Activated T-helper 1 cell treated with anti-CD3 and anti-CD28 coated beads, Interleukin-12 subunit alpha, Interleukin-12 subunit beta, Interleukin-2, Interleukin-4 antibody, amounts not matched to agents 30 ng/mL and 10 ng/mL and 1 ng/mL, durations not matched to agents 14 hours and 24 hours and 36 hours (primary cell): ENCODE data around the gene GBF1. TPM values are rescaled to one million over a fixed set of nuclear protein-coding genes. Genes with fewer than 3 reads are reported as not detected.

Source experiments
- DNase-seq: peaks from one replicate; pipeline ENCODE4 v3.0.0; 2021; ENCODE audit warnings: low spot score
- H3K27ac Mint-ChIP-seq: one replicate; pipeline ENCODE4 v1.8.0; 2021; ENCODE audit warnings: mild to moderate bottlenecking, mixed read lengths
- H3K27me3 Mint-ChIP-seq: one replicate; pipeline ENCODE4 v1.8.0; 2022; ENCODE audit warnings: mild to moderate bottlenecking, moderate library complexity, mixed read lengths; ENCODE audit not compliant: insufficient read depth
- H3K36me3 Mint-ChIP-seq: one replicate; pipeline ENCODE4 v1.8.0; 2021; ENCODE audit warnings: low read depth, mixed read lengths
- H3K4me1 Mint-ChIP-seq: one replicate; pipeline ENCODE4 v1.8.0; 2021; ENCODE audit warnings: low read depth, mixed read lengths
- H3K4me3 Mint-ChIP-seq: one replicate; pipeline ENCODE4 v1.8.0; 2021; ENCODE audit warnings: mild to moderate bottlenecking, moderate library complexity, mixed read lengths
- H3K9me3 Mint-ChIP-seq: one replicate; pipeline ENCODE4 v1.8.0; 2021; ENCODE audit warnings: mixed read lengths
- intact Hi-C: fragments of 100-400 bp; cut with micrococcal nuclease; formaldehyde crosslinking; loops from one replicate; pipeline ENCODE4 v1.15.1; 2024
- total RNA-seq: library from RNA; stranded (reverse); gene quantifications from 2 replicates; pipeline ENCODE4 v1.2.3, GENCODE V29; 2022

Gene GBF1
- total RNA-seq, 1 donor from 2014 or later = 46.7 TPM

GRCh38 chr10:102405632-102406031, 160.3 kb downstream of the GBF1 start:
- Mint-ChIP-seq H3K4me3 (no peak overlapping the region), H3K27me3 (peaks cover 9% of the 10 kb centered on the region), H3K4me1 (peaks cover 35% of the 10 kb centered on the region), H3K9me3 (no peaks in the 10 kb centered on the region), H3K27ac (peak overlapping the region; percentile 40), H3K36me3 (peaks cover 15% of the 10 kb centered on the region)
- DNase-seq = no peak
- intact Hi-C loops = no loop called here

GRCh38 chr10:102406815-102407214, 161.5 kb downstream of the GBF1 start:
- peaks cover 11% of the 10 kb centered on the region for H3K36me3 Mint-ChIP-seq
- peaks cover 44% of the 10 kb centered on the region for H3K4me1 Mint-ChIP-seq
- H3K27ac Mint-ChIP-seq = no peak overlapping the region
- intact Hi-C loops = no loop called here
- no peaks in the 10 kb centered on the region for H3K9me3 Mint-ChIP-seq
- DNase-seq = no peak
- H3K27me3 Mint-ChIP-seq = peaks cover 17% of the 10 kb centered on the region
- H3K4me3 Mint-ChIP-seq = peak overlapping the region; percentile 46

DNA sequence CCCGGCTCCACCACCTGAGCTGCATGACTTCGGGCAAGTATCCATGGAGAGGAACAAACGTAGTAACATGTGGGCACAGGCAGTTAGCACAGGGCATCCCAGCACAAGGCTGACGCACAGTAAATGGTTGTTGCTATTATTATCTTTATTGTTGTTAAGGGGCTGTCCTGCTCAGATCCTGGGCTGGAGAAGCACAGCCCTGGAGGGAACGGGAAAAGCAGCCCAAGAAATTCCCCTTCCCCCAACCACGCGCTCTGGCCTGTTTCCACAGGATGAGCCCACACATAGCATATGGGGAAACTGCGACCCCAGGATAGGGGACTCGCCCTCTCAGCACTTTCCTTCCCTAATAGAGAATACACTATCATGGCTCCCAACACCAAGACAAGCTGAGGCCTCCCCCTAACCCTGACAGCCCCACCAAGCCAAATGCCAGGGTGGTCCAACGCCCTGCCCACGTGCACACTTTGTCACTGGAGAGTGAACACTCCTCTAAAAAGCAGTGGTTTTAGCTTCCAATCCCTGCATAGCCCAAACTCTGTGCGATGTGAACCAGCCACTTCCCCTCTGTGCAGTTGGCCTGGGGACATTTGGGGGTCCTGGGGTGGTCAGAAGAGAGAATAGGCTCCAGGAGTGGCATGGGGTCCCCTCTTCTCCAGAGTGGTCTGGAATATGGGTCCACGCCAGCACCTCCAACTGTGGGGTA, 162.2 kb downstream of the GBF1 start:
- Mint-ChIP-seq H3K36me3 (peaks cover 8% of the 10 kb centered on the region), H3K4me1 (peaks cover 46% of the 10 kb centered on the region), H3K4me3 (peak overlapping the region; percentile 23), H3K27me3 (peaks cover 17% of the 10 kb centered on the region), H3K9me3 (no peaks in the 10 kb centered on the region), H3K27ac (no peak overlapping the region)
- DNase-seq = no peak
- intact Hi-C loops = no loop called here

DNA sequence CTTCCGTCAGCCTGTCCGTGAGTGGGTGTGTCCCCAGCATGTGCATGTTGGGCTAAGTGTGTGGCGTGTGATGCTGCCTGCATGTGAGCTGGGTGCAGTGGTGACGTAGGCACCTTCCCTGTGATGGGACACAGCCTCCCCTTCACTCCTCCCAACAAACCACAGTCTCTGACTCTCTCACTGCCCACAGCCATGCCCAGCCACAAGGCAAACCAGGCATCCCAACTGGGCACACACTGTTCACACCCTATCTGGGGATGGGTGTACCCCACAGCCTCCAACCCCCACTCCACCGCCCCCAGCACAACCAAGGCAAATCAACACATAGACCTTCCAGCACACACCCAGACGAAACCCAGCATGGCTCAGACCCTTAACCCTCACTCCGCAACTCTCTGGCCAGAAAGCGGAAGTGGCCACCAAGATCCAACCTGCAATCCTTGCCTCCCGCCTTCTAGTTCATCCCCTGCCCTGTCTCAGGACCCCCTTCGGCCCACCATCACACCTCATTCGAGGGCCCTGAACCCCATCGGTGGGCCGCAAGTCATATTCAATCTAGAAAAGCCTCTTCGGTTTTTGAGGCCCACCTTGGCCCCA, 162.9 kb downstream of the GBF1 start:
- intact Hi-C loops = no loop called here
- peaks cover 7% of the 10 kb centered on the region for H3K36me3 Mint-ChIP-seq
- H3K27me3 Mint-ChIP-seq = peaks cover 23% of the 10 kb centered on the region
- DNase-seq = no peak
- H3K4me3 Mint-ChIP-seq = peak overlapping the region; percentile 87
- H3K9me3 Mint-ChIP-seq = no peaks in the 10 kb centered on the region
- peak overlapping the region; percentile 82 for H3K27ac Mint-ChIP-seq
- peaks cover 52% of the 10 kb centered on the region for H3K4me1 Mint-ChIP-seq

DNA sequence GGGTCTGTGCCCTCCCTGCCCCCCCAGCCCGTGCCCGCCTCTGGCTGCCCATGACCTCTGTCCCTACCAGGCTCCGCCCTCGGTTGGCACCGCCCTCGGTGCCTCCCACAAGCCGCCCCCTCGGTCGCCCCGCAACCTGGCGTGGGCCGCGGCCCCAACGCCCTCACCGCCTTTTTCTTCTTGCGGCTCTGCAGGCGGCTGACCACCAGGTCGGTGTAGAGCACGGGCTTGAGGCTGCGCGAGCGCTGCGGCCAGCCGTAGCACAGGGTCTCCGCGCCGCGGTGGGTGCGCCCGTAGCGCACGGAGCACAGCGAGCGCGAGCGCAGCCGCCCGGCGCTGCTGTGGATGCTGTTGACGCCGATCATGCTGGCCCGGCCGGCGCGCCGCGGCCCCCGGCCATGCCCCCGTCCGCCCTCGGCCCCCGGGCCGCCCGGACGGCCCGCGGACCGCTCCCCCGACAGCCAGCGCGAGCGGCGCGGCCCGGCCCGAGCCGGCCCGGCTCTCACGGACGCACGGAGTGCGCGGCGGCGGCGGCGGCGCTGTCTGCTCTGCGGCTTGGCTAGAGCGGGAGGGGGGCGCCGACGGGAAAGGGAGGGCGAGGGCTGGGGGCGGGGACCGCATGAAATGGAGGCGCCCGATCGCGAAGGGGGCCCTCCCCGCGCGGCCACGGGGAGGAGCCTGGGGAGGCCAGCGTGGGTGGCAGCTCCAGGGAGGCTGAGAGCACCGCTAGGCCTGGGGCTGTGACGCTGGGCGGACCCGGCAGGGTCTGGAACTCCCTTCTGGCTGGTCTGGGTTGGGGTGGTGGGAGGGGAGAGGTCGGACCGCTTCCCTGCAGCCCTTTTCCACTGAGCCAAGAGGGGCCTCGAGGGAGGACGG, 163.6 kb downstream of the GBF1 start:
- H3K9me3 Mint-ChIP-seq = no peaks in the 10 kb centered on the region
- H3K27ac Mint-ChIP-seq = peak overlapping the region; percentile 81
- peaks cover 54% of the 10 kb centered on the region for H3K4me1 Mint-ChIP-seq
- H3K27me3 Mint-ChIP-seq = peaks cover 24% of the 10 kb centered on the region
- intact Hi-C loops = loop anchor here (1.0 kb wide), 3 partner anchors 12 to 93 kb away; partner anchors contain the start of genes ACTR1A and NFKB2
- H3K36me3 Mint-ChIP-seq = peaks cover 7% of the 10 kb centered on the region
- DNase-seq = peak; percentile 64
- H3K4me3 Mint-ChIP-seq = peak overlapping the region; percentile 87

GRCh38 chr10:102409604-102410428, 164.5 kb downstream of the GBF1 start:
- peaks cover 3% of the 10 kb centered on the region for H3K36me3 Mint-ChIP-seq
- peak overlapping the region; percentile 78 for H3K4me3 Mint-ChIP-seq
- peaks cover 24% of the 10 kb centered on the region for H3K27me3 Mint-ChIP-seq
- H3K27ac Mint-ChIP-seq = peak overlapping the region; percentile 81
- intact Hi-C loops = loop anchor here (1.0 kb wide), 3 partner anchors 11 to 92 kb away; partner anchors contain the start of genes ACTR1A and NFKB2
- no peaks in the 10 kb centered on the region for H3K9me3 Mint-ChIP-seq
- peaks cover 54% of the 10 kb centered on the region for H3K4me1 Mint-ChIP-seq
- no peak for DNase-seq

DNA sequence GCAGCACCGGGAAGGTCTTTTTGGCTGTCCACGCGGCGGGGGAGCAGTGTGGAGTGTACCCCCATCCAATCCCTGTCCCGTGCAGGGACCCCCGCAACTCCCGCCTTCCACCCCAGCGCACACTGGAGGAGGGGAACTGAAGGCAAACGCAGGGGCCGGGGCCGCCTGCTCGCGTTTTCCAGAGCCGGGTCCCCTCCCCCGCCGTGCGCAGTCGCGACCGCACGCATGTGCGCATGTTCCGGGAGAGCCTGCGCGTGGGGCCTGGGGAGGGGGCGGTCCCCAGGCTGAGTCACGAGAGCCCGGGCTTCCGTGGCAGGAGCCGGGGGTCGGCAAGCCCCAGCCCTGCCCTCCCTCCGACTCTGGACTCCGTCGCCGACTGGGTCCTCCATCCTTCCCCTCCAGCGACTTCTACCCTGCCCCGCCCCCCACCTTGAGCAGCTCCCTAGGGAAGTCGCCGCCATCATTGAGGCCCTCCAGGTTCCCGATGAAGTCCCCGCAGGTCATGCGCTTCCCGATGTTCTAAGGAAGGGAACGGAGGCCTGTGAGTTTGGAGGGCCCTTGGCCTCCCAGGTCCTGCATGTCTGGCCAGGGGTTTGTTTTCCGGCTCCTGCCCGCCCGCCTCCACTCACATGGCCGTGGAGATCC, 165.2 kb downstream of the GBF1 start:
- peak overlapping the region; percentile 81 for H3K4me3 Mint-ChIP-seq
- no peaks in the 10 kb centered on the region for H3K9me3 Mint-ChIP-seq
- H3K27me3 Mint-ChIP-seq = peaks cover 26% of the 10 kb centered on the region
- peak; percentile 59 for DNase-seq
- intact Hi-C loops = no loop called here
- H3K27ac Mint-ChIP-seq = peak overlapping the region; percentile 70
- peaks cover 52% of the 10 kb centered on the region for H3K4me1 Mint-ChIP-seq
- peaks cover 3% of the 10 kb centered on the region for H3K36me3 Mint-ChIP-seq

DNA sequence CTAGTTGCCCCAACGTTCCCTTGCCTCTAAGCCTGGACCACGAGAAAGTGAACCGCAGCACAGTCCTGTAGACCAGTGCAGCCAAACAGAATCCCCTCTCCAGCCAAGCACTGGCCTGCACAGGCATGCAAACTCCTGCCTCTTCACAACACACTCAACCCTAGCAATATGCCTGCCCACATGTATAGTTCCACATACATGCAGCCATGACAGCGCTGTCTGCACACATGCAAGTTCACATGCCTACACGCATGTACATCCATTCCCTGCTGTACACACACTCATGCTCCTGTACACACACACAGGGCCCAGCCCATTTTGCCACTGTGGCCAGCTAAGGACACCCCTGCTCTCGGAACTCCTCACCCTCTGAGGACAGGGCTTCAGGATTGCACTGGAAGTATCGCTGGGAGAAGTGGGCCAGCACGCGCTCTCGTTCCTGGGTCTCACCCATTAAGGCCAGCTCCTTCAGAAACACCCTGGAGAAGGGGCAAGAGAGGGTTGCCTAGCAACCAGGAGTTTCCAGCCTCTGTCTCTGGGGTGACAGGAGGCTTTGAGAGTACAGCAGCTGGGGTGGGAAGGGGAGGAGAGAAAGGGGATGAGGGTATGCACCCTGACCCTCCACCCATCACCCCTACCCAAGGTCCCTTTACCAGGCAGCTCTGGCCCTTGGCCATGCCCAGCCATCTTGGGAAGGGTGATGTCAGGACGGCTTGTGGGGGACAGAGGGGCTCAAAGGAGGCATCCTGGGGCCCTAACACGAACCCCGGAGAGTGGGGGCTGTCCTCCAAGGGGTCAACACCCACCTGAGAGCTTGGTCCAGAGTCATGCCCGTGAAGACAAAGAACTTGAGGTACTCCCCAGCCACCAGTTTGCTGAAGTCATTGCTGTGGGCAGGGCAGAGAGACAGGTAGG, 166.3 kb downstream of the GBF1 start:
- DNase-seq = no peak
- peaks cover 3% of the 10 kb centered on the region for H3K36me3 Mint-ChIP-seq
- H3K9me3 Mint-ChIP-seq = no peaks in the 10 kb centered on the region
- H3K27ac Mint-ChIP-seq = peak overlapping the region; percentile 70
- intact Hi-C loops = no loop called here
- H3K4me1 Mint-ChIP-seq = peaks cover 44% of the 10 kb centered on the region
- H3K4me3 Mint-ChIP-seq = peak overlapping the region; percentile 81
- peaks cover 28% of the 10 kb centered on the region for H3K27me3 Mint-ChIP-seq

DNA sequence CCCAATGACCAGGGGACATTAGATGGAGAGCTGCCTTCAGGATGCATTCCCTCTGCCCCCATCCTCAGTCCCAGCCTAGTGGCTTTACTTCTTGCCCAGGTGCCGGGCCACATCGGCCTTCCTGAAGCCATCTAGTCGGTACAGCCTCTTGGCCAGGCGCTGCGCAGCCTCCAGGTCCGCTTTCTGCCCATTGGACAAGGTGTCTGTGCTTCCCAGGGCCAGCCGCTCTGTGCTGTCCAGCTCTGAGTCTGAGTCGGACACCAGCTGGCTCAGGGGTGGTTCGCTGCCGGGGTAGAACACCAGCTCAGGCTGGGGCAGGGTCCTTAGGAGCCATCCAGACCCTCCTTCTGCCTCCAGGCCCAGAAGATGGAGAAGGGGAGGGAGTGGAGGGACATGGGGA, 167.0 kb downstream of the GBF1 start:
- intact Hi-C loops = no loop called here

GRCh38 chr10:102413053-102413705, 167.8 kb downstream of the GBF1 start:
- H3K4me3 Mint-ChIP-seq = no peak overlapping the region
- peaks cover 35% of the 10 kb centered on the region for H3K27me3 Mint-ChIP-seq
- peaks cover 33% of the 10 kb centered on the region for H3K4me1 Mint-ChIP-seq
- H3K36me3 Mint-ChIP-seq = peaks cover 2% of the 10 kb centered on the region
- intact Hi-C loops = no loop called here
- H3K27ac Mint-ChIP-seq = no peak overlapping the region
- no peaks in the 10 kb centered on the region for H3K9me3 Mint-ChIP-seq
- peak; percentile 55 for DNase-seq

More for the DNA sequence above, 167.0 kb downstream of the GBF1 start:
- H3K9me3 Mint-ChIP-seq = no peaks in the 10 kb centered on the region
- H3K4me1 Mint-ChIP-seq = peaks cover 37% of the 10 kb centered on the region
- DNase-seq = no peak
- H3K27ac Mint-ChIP-seq = no peak overlapping the region
- H3K27me3 Mint-ChIP-seq = peaks cover 32% of the 10 kb centered on the region
- peaks cover 3% of the 10 kb centered on the region for H3K36me3 Mint-ChIP-seq
- H3K4me3 Mint-ChIP-seq = no peak overlapping the region
